CD14-positive monocyte (primary cell): ENCODE measurements around the gene DNALI1. TPM values are rescaled to one million over a fixed set of nuclear protein-coding genes. Genes with fewer than 3 reads are reported as not detected.

Experiments
- DNase-seq, 3 donors: peaks; one replicate each; pipeline ENCODE4 v3.0.0-alpha.2; 2011 to 2022
- H2AFZ ChIP-seq: 2 replicates; pipeline ENCODE4 v1.6.0; 2012; ENCODE audit warnings: mild to moderate bottlenecking, low read depth, low read length, inconsistent platforms; ENCODE audit not compliant: insufficient read depth, poor library complexity, severe bottlenecking
- H3K27ac ChIP-seq, 2 donors: 1 replicate in 1 of 2; 2 replicates in 1 of 2; pipeline ENCODE4 v1.5.1; 2012 to 2013; ENCODE audit warnings: low read length in 2 of 2, control low read depth in 1 of 2, inconsistent platforms in 1 of 2, low read depth in 1 of 2, mild to moderate bottlenecking in 1 of 2
- H3K27me3 ChIP-seq, 2 donors: one replicate each; pipeline versions ENCODE4 v1.6.0 to v1.6.1; 2011 to 2013; ENCODE audit warnings: low read length in 2 of 2; ENCODE audit not compliant: control insufficient read depth in 2 of 2, insufficient read depth in 2 of 2
- H3K36me3 ChIP-seq, 2 donors: replicated peaks in 1 of 2; 1 replicate in 1 of 2; 2 replicates in 1 of 2; pipeline versions ENCODE4 v1.5.1 to v1.6.1; 2012 to 2013; ENCODE audit warnings: low read length in 2 of 2, control low read depth in 1 of 2, inconsistent platforms in 1 of 2, mild to moderate bottlenecking in 1 of 2; ENCODE audit not compliant: insufficient read depth in 2 of 2, control insufficient read depth in 1 of 2
- H3K4me1 ChIP-seq, 2 donors: 1 replicate in 1 of 2; 2 replicates in 1 of 2; pipeline versions ENCODE4 v1.5.1 to v1.6.1; 2012 to 2013; ENCODE audit warnings: low read length in 2 of 2, control low read depth in 1 of 2, inconsistent platforms in 1 of 2, mild to moderate bottlenecking in 1 of 2, moderate library complexity in 1 of 2; ENCODE audit not compliant: insufficient read depth in 2 of 2, control insufficient read depth in 1 of 2
- H3K4me2 ChIP-seq: replicated peaks from 2 replicates; pipeline ENCODE3; 2012; ENCODE audit warnings: low read length, moderate library complexity, mild to moderate bottlenecking; ENCODE audit not compliant: poor library complexity, severe bottlenecking; ENCODE audit errors: extremely low read depth
- H3K4me3 ChIP-seq, 3 experiments: fragments of 200-600 bp in 1 of 3; sonication (generic) in 1 of 3; replicated peaks in 1 of 3; 1 replicate in 2 of 3; 2 replicates in 1 of 3; pipeline ENCODE4 v1.5.1; 2011 to 2013; ENCODE audit warnings: low read length in 3 of 3, mild to moderate bottlenecking in 3 of 3, control low read depth in 2 of 3, low read depth in 2 of 3, inconsistent platforms in 1 of 3, moderate library complexity in 1 of 3
- H3K79me2 ChIP-seq: 2 replicates; pipeline ENCODE4 v1.6.0; 2012; ENCODE audit warnings: mild to moderate bottlenecking, control low read depth, inconsistent platforms, low read length, moderate library complexity; ENCODE audit not compliant: insufficient read depth
- H3K9ac ChIP-seq: 2 replicates; pipeline ENCODE4 v1.6.0; 2017; ENCODE audit warnings: low read length, mild to moderate bottlenecking; ENCODE audit not compliant: insufficient read depth, poor library complexity, severe bottlenecking
- H3K9me3 ChIP-seq, 2 donors: replicated peaks in 1 of 2; 1 replicate in 1 of 2; 2 replicates in 1 of 2; pipeline versions ENCODE4 v1.5.1 to v1.6.1; 2012 to 2013; ENCODE audit warnings: low read length in 2 of 2, control low read depth in 1 of 2; ENCODE audit not compliant: control insufficient read depth in 1 of 2, insufficient read depth in 1 of 2
- H4K20me1 ChIP-seq: 2 replicates; pipeline ENCODE4 v1.6.0; 2012; ENCODE audit warnings: mild to moderate bottlenecking, low read length, control low read depth, moderate library complexity; ENCODE audit not compliant: insufficient read depth
- H3K27ac Mint-ChIP-seq, 7 donors: one replicate each; pipeline ENCODE4 v1.8.0; 2020; ENCODE audit warnings: mild to moderate bottlenecking in 7 of 7, mixed read lengths in 7 of 7, moderate library complexity in 6 of 7, inconsistent platforms in 2 of 7
- H3K27me3 Mint-ChIP-seq, 3 donors: one replicate each; pipeline ENCODE4 v1.8.0; 2021 to 2022; ENCODE audit warnings: low read depth in 3 of 3, mild to moderate bottlenecking in 3 of 3, mixed read lengths in 3 of 3, moderate library complexity in 3 of 3, inconsistent platforms in 1 of 3
- H3K36me3 Mint-ChIP-seq, 2 donors: one replicate each; pipeline ENCODE4 v1.8.0; 2020; ENCODE audit warnings: mixed read lengths in 2 of 2, inconsistent platforms in 1 of 2, mild to moderate bottlenecking in 1 of 2
- H3K4me1 Mint-ChIP-seq: one replicate; pipeline ENCODE4 v1.8.0; 2020; ENCODE audit warnings: mild to moderate bottlenecking, mixed read lengths
- H3K4me3 Mint-ChIP-seq, 2 donors: one replicate each; pipeline ENCODE4 v1.8.0; 2020; ENCODE audit warnings: mild to moderate bottlenecking in 2 of 2, mixed read lengths in 2 of 2, moderate library complexity in 1 of 2
- H3K9me3 Mint-ChIP-seq, 7 donors: one replicate each; pipeline ENCODE4 v1.8.0; 2020 to 2022; ENCODE audit warnings: mixed read lengths in 7 of 7, mild to moderate bottlenecking in 6 of 7, moderate library complexity in 6 of 7, inconsistent platforms in 2 of 7
- WGBS: methylation state at CpG from one replicate; pipeline ENCODE4 v1.1.5; 2013; ENCODE audit warnings: missing lambda C conversion rate; ENCODE audit not compliant: insufficient coverage; 5-methylcytosine and 5-hydroxymethylcytosine counted together
- intact Hi-C, 2 donors: fragments of 100-400 bp; cut with micrococcal nuclease; formaldehyde crosslinking; loops; one replicate each; pipeline versions ENCODE4 v1.15.0 to v1.15.1; 2023
- polyA plus RNA-seq, 3 donors: library from polyadenylated mRNA; depleted of rRNA in 1 of 3; unstranded in 2 of 3; stranded (reverse) in 1 of 3; fragments of 300-500 nt in 2 of 3; fragments of >200 nt in 1 of 3; fragmentation: Illumina TruSeq in 2 of 3; gene quantifications; 1 replicate in 2 of 3; 2 replicates in 1 of 3; pipeline ENCODE4 v1.2.3, GENCODE V29; 2012 to 2021
- TF ChIP-seq, protein P1 (sequence below): fragments of 200-600 bp; IDR thresholded peaks from one replicate; pipeline ENCODE4 v1.8.0; 2022; ENCODE audit warnings: antibody characterized with exemption, mild to moderate bottlenecking

The DNALI1 gene
- polyA plus RNA-seq, 3 donors = not detected

DNA sequence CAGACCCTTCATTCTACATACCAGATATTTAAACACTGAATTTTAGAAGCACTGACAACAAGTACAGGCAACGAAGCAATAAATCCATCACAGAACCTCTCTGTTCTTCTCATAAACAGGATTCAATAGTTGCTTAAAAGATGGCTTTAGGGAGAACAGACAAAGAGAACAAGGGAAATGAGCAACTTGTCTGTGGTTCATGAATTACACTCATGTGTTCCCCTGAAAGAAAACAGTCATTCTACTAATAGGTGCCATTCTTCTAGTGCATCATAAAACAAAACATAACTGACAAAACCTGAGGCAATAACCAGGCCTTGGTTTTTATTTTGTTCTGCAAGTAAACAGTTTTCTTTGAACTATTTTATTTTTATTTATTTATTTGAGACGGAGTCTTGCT, 32.2 kb downstream of the DNALI1 start:
- H3K27ac Mint-ChIP-seq = no peak overlapping the region
- H3K9me3 Mint-ChIP-seq = no peaks in the 10 kb centered on the region
- no peaks in the 10 kb centered on the region for H3K27me3 Mint-ChIP-seq
- TF ChIP-seq, protein P1, sequence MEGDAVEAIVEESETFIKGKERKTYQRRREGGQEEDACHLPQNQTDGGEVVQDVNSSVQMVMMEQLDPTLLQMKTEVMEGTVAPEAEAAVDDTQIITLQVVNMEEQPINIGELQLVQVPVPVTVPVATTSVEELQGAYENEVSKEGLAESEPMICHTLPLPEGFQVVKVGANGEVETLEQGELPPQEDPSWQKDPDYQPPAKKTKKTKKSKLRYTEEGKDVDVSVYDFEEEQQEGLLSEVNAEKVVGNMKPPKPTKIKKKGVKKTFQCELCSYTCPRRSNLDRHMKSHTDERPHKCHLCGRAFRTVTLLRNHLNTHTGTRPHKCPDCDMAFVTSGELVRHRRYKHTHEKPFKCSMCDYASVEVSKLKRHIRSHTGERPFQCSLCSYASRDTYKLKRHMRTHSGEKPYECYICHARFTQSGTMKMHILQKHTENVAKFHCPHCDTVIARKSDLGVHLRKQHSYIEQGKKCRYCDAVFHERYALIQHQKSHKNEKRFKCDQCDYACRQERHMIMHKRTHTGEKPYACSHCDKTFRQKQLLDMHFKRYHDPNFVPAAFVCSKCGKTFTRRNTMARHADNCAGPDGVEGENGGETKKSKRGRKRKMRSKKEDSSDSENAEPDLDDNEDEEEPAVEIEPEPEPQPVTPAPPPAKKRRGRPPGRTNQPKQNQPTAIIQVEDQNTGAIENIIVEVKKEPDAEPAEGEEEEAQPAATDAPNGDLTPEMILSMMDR = no peak
- no peak overlapping the region for H3K4me2 ChIP-seq
- peaks cover 37% of the 10 kb centered on the region for H4K20me1 ChIP-seq
- H3K36me3 ChIP-seq = peaks cover 87 to 98% of the 10 kb centered on the region in 2 donors
- peaks cover 3% of the 10 kb centered on the region for H3K4me1 Mint-ChIP-seq
- DNase-seq = no peak
- H3K36me3 Mint-ChIP-seq = peaks cover 74 to 79% of the 10 kb centered on the region in 2 donors
- intact Hi-C loops = no loop called here
- no CpG with 5 or more reads among the region's 2 CpGs for WGBS
- no peaks in the 10 kb centered on the region for H3K27me3 ChIP-seq
- no peak overlapping the region for H2AFZ ChIP-seq
- no peak overlapping the region for H3K4me3 ChIP-seq
- no peak overlapping the region for H3K27ac ChIP-seq
- no peak overlapping the region for H3K9ac ChIP-seq
- no peaks in the 10 kb centered on the region for H3K9me3 ChIP-seq
- no peak overlapping the region for H3K4me3 Mint-ChIP-seq
- peaks cover under 1 to 1% of the 10 kb centered on the region in 2 donors for H3K4me1 ChIP-seq
- H3K79me2 ChIP-seq = peaks cover 22% of the 10 kb centered on the region

DNA sequence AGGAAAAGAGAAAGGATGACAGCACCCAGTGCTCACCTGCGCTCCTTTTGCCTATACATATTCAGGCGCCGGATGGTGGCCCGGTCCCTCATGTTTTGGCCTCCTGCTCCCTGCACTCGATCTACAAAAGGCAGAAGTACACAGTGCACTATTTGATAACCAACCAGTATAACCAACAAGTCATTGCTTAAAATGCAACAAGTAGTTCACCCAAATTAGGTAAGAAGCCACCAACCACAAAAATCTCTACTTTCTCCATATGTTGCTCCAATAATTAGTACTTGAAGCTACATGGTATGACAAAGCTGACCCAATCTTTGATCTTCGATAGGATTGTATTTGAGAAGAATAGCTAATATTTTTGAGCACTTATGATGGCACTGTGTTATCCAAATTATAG, 37.0 kb downstream of the DNALI1 start:
- Mint-ChIP-seq H3K27ac (peak overlapping the region in 2 of 7 donors; percentile 8 to 26), H3K27me3 (no peaks in the 10 kb centered on the region), H3K36me3 (peaks cover 38 to 42% of the 10 kb centered on the region in 2 donors), H3K9me3 (peaks cover 0 to 2% (median 0%) of the 10 kb centered on the region in 7 donors), H3K4me3 (no peak overlapping the region), H3K4me1 (peaks cover 19% of the 10 kb centered on the region)
- Histone ChIP-seq H3K36me3 (peaks cover 45 to 54% of the 10 kb centered on the region in 2 donors), H3K4me3 (no peak overlapping the region), H3K27me3 (no peaks in the 10 kb centered on the region), H3K4me1 (peaks cover 17 to 21% of the 10 kb centered on the region in 2 donors), H3K79me2 (peaks cover 40% of the 10 kb centered on the region), H3K27ac (no peak overlapping the region), H2AFZ (no peak overlapping the region), H4K20me1 (peaks cover 48% of the 10 kb centered on the region), H3K9me3 (no peaks in the 10 kb centered on the region), H3K4me2 (no peak overlapping the region), H3K9ac (no peak overlapping the region)
- intact Hi-C loops = loop anchor here in 1 of 2 donors (2.0 to 10.0 kb wide), 3 partner anchors 99 to 421 kb away; partner anchors contain the start of genes CDCA8, MTF1 and UTP11
- WGBS = 100% methylated on average over 1 of the region's 6 CpGs
- DNase-seq = no peak
- TF ChIP-seq, protein P1 = no peak
